H9 (cell line): ENCODE results near the gene IFNL2. TPM values are rescaled to one million over a fixed set of nuclear protein-coding genes. Genes with fewer than 3 reads are reported as not detected.

ENCODE experiments used
- DNase-seq: peaks from one replicate; pipeline ENCODE4 v3.0.0-alpha.2; 2017
- H2AFZ ChIP-seq: one replicate; pipeline ENCODE4 v1.6.1; 2013; ENCODE audit warnings: mild to moderate bottlenecking, low read length, control low read depth, moderate library complexity
- H2AK5ac ChIP-seq: 2 replicates; pipeline ENCODE4 v1.6.1; 2013; ENCODE audit warnings: low read length, control low read depth, mixed read lengths; ENCODE audit not compliant: insufficient read length
- H2BK120ac ChIP-seq: one replicate; pipeline ENCODE4 v1.6.1; 2013; ENCODE audit warnings: low read depth, mild to moderate bottlenecking, low read length, control low read depth, inconsistent platforms; ENCODE audit not compliant: poor library complexity, severe bottlenecking
- H2BK12ac ChIP-seq: 2 replicates; pipeline ENCODE4 v1.6.1; 2013; ENCODE audit warnings: low read length, control low read depth, mixed read lengths, low read depth; ENCODE audit not compliant: insufficient read length
- H2BK15ac ChIP-seq: 2 replicates; pipeline ENCODE4 v1.6.1; 2013; ENCODE audit warnings: low read depth, low read length, control low read depth
- H2BK20ac ChIP-seq: one replicate; pipeline ENCODE4 v1.6.1; 2013; ENCODE audit warnings: low read depth, mild to moderate bottlenecking, low read length, control low read depth, inconsistent platforms; ENCODE audit not compliant: poor library complexity, severe bottlenecking
- H2BK5ac ChIP-seq: 2 replicates; pipeline ENCODE4 v1.6.1; 2013; ENCODE audit warnings: low read length, control low read depth, mixed read lengths; ENCODE audit not compliant: insufficient read length
- H3K14ac ChIP-seq: 2 replicates; pipeline ENCODE4 v1.6.1; 2013; ENCODE audit warnings: low read length, control low read depth; ENCODE audit not compliant: insufficient read depth
- H3K18ac ChIP-seq: 2 replicates; pipeline ENCODE4 v1.6.1; 2013; ENCODE audit warnings: low read depth, mild to moderate bottlenecking, mixed read lengths, low read length, control low read depth; ENCODE audit not compliant: insufficient read length
- H3K23ac ChIP-seq: 2 replicates; pipeline ENCODE4 v1.6.1; 2013; ENCODE audit warnings: low read length, control low read depth, mixed read lengths, low read depth; ENCODE audit not compliant: insufficient read length
- H3K23me2 ChIP-seq: 2 replicates; pipeline ENCODE4 v1.6.1; 2013; ENCODE audit warnings: low read depth, mild to moderate bottlenecking, mixed read lengths, low read length, control low read depth; ENCODE audit not compliant: insufficient read length, poor library complexity, severe bottlenecking
- H3K27ac ChIP-seq: 2 replicates; pipeline ENCODE4 v1.5.1; 2013; ENCODE audit warnings: low read length, control low read depth, mixed read lengths, low read depth; ENCODE audit not compliant: insufficient read length
- H3K27me3 ChIP-seq: 2 replicates; pipeline ENCODE4 v1.6.1; 2013; ENCODE audit warnings: low read length, control low read depth, inconsistent platforms; ENCODE audit not compliant: insufficient read depth
- H3K4ac ChIP-seq: 2 replicates; pipeline ENCODE4 v1.6.1; 2013; ENCODE audit warnings: low read depth, mild to moderate bottlenecking, control low read depth, inconsistent platforms, low read length, moderate library complexity
- H3K4me1 ChIP-seq: 2 replicates; pipeline ENCODE4 v1.6.1; 2013; ENCODE audit warnings: low read length, control low read depth, inconsistent platforms; ENCODE audit not compliant: insufficient read depth
- H3K4me2 ChIP-seq: 2 replicates; pipeline ENCODE4 v1.6.1; 2013; ENCODE audit warnings: low read length, control low read depth, mixed read lengths; ENCODE audit not compliant: insufficient read length, insufficient read depth
- H3K56ac ChIP-seq: 2 replicates; pipeline ENCODE4 v1.6.1; 2013; ENCODE audit warnings: low read depth, mild to moderate bottlenecking, mixed read lengths, low read length, control low read depth; ENCODE audit not compliant: insufficient read length
- H3K79me1 ChIP-seq: 2 replicates; pipeline ENCODE4 v1.6.1; 2013; ENCODE audit warnings: low read depth, mild to moderate bottlenecking, moderate library complexity, low read length, control low read depth, inconsistent platforms; ENCODE audit not compliant: insufficient read depth, poor library complexity, severe bottlenecking
- H3K79me2 ChIP-seq: 2 replicates; pipeline ENCODE4 v1.6.1; 2013; ENCODE audit warnings: low read length, control low read depth, inconsistent platforms; ENCODE audit not compliant: insufficient read depth
- H3K9ac ChIP-seq: 2 replicates; pipeline ENCODE4 v1.6.1; 2013; ENCODE audit warnings: low read length, control low read depth, mixed read lengths; ENCODE audit not compliant: insufficient read length; ENCODE audit errors: extremely low read depth
- H3K9me3 ChIP-seq: one replicate; pipeline ENCODE4 v1.6.1; 2013; ENCODE audit warnings: low read depth, low read length, inconsistent platforms; ENCODE audit not compliant: control insufficient read depth
- H3T11ph ChIP-seq: one replicate; pipeline ENCODE4 v1.6.1; 2013; ENCODE audit warnings: mild to moderate bottlenecking, low read length, control low read depth, inconsistent platforms
- H4K20me1 ChIP-seq: one replicate; pipeline ENCODE4 v1.6.1; 2013; ENCODE audit not compliant: control insufficient read depth, insufficient read length, insufficient read depth
- H4K5ac ChIP-seq: 2 replicates; pipeline ENCODE4 v1.6.1; 2013; ENCODE audit warnings: low read depth, mild to moderate bottlenecking, mixed read lengths, low read length, control low read depth; ENCODE audit not compliant: insufficient read length
- H4K8ac ChIP-seq: replicated peaks from 2 replicates; pipeline ENCODE4 v1.6.1; 2013; ENCODE audit warnings: low read length, control low read depth, mixed read lengths, low read depth; ENCODE audit not compliant: insufficient read length
- H4K91ac ChIP-seq: 2 replicates; pipeline ENCODE4 v1.6.1; 2013; ENCODE audit warnings: low read depth, mild to moderate bottlenecking, moderate library complexity, mixed read lengths, low read length, control low read depth; ENCODE audit not compliant: insufficient read length
- H3K27ac Mint-ChIP-seq, 3 experiments: 2 replicates in 2 of 3; 3 replicates in 1 of 3; pipeline ENCODE4 v1.8.0; 2020 to 2021; ENCODE audit warnings: mixed read lengths in 3 of 3, mild to moderate bottlenecking in 1 of 3, moderate library complexity in 1 of 3
- H3K27me3 Mint-ChIP-seq: 2 replicates; pipeline ENCODE4 v1.8.0; 2021; ENCODE audit warnings: low read depth, mild to moderate bottlenecking, moderate library complexity, mixed read lengths
- H3K36me3 Mint-ChIP-seq, 3 experiments: 2 replicates in 2 of 3; 3 replicates in 1 of 3; pipeline ENCODE4 v1.8.0; 2020 to 2021; ENCODE audit warnings: low read depth in 3 of 3, mixed read lengths in 3 of 3; ENCODE audit not compliant: insufficient read depth in 1 of 3
- H3K4me1 Mint-ChIP-seq, 2 experiments: 2 replicates each; pipeline ENCODE4 v1.8.0; 2020; ENCODE audit warnings: mixed read lengths in 2 of 2
- H3K4me3 Mint-ChIP-seq, 2 experiments: 2 replicates in 1 of 2; 3 replicates in 1 of 2; pipeline ENCODE4 v1.8.0; 2020 to 2021; ENCODE audit warnings: mild to moderate bottlenecking in 2 of 2, mixed read lengths in 2 of 2, moderate library complexity in 1 of 2
- H3K9me3 Mint-ChIP-seq, 2 experiments: 2 replicates in 1 of 2; 3 replicates in 1 of 2; pipeline ENCODE4 v1.8.0; 2020; ENCODE audit warnings: mild to moderate bottlenecking in 2 of 2, mixed read lengths in 2 of 2, moderate library complexity in 1 of 2
- CTCF ChIP-seq: fragments of 200-600 bp; sonication (generic); conservative IDR thresholded peaks from 3 replicates; pipeline ENCODE4 v1.8.0; 2021; ENCODE audit warnings: antibody characterized with exemption, mild to moderate bottlenecking
- WGBS: extraction: QIAGEN DNeasy Blood & Tissue Kit; methylation state at CpG from one replicate; pipeline ENCODE4 v1.1.7; 2013; ENCODE audit warnings: missing lambda C conversion rate, low lambda C conversion rate, mixed read lengths; ENCODE audit not compliant: insufficient read length; ENCODE audit errors: extremely low coverage; 5-methylcytosine and 5-hydroxymethylcytosine counted together
- total RNA-seq: library from RNA; stranded (reverse); gene quantifications from 2 replicates; pipeline ENCODE4 v1.2.1, GENCODE V29; 2021

IFNL2 gene
- total RNA-seq, 1 experiment from 2014 or later: not detected

GRCh38 chr19:39299832-39300231, 31.6 kb downstream of the IFNL2 start:
- no peaks in the 10 kb centered on the region for H3K79me2 ChIP-seq
- no peak overlapping the region for H2BK5ac ChIP-seq
- H4K5ac ChIP-seq: no peak overlapping the region
- H2AK5ac ChIP-seq: no peak overlapping the region
- no peak overlapping the region for H3T11ph ChIP-seq
- H2BK20ac ChIP-seq: no peak overlapping the region
- no peak overlapping the region for H2AFZ ChIP-seq
- Mint-ChIP-seq H3K4me3 (no peak overlapping the region), H3K27me3 (peaks cover 39% of the 10 kb centered on the region), H3K27ac (peak overlapping the region in 1 of 3 experiments; percentile 83; a peak in 1 of 7 replicates), H3K9me3 (no peaks in the 10 kb centered on the region), H3K36me3 (no peaks in the 10 kb centered on the region), H3K4me1 (peaks cover 3 to 30% of the 10 kb centered on the region in 2 experiments)
- WGBS: no CpG with 5 or more reads among the region's 10 CpGs
- no peak overlapping the region for H2BK120ac ChIP-seq
- no peak overlapping the region for H3K4ac ChIP-seq
- H4K91ac ChIP-seq: no peak overlapping the region
- no peak overlapping the region for H3K27ac ChIP-seq
- no peak overlapping the region for H3K14ac ChIP-seq
- no peak overlapping the region for H3K4me2 ChIP-seq
- H3K79me1 ChIP-seq: no peaks in the 10 kb centered on the region
- H4K20me1 ChIP-seq: no peaks in the 10 kb centered on the region
- H3K23me2 ChIP-seq: no peaks in the 10 kb centered on the region
- H3K9me3 ChIP-seq: no peaks in the 10 kb centered on the region
- no peak overlapping the region for H3K18ac ChIP-seq
- no peak overlapping the region for H3K56ac ChIP-seq
- H3K23ac ChIP-seq: no peak overlapping the region
- TF ChIP-seq CTCF: no peak
- no peak overlapping the region for H3K9ac ChIP-seq
- no peak overlapping the region for H2BK12ac ChIP-seq
- H3K4me1 ChIP-seq: no peaks in the 10 kb centered on the region
- H3K27me3 ChIP-seq: no peaks in the 10 kb centered on the region
- H2BK15ac ChIP-seq: no peak overlapping the region
- DNase-seq: no peak
- H4K8ac ChIP-seq: no peak overlapping the region
